Glutamatergic neuron (in vitro differentiated cells): ENCODE results near the gene SLC22A7. TPM values are rescaled to one million over a fixed set of nuclear protein-coding genes. Genes with fewer than 3 reads are reported as not detected.

ENCODE experiments used
- DNase-seq: peaks from one replicate; pipeline ENCODE4 v3.0.0; 2022
- H3K27ac Mint-ChIP-seq: one replicate; pipeline ENCODE4 v1.8.0; 2020; ENCODE audit warnings: mild to moderate bottlenecking, mixed read lengths, inconsistent platforms; ENCODE audit not compliant: unreplicated experiment
- H3K27me3 Mint-ChIP-seq: one replicate; pipeline ENCODE4 v1.8.0; 2020; ENCODE audit warnings: mild to moderate bottlenecking, moderate library complexity, mixed read lengths, inconsistent platforms; ENCODE audit not compliant: unreplicated experiment
- H3K36me3 Mint-ChIP-seq: one replicate; pipeline ENCODE4 v1.8.0; 2020; ENCODE audit warnings: mild to moderate bottlenecking, mixed read lengths, inconsistent platforms; ENCODE audit not compliant: unreplicated experiment
- H3K4me1 Mint-ChIP-seq: one replicate; pipeline ENCODE4 v1.8.0; 2020; ENCODE audit warnings: mild to moderate bottlenecking, low read depth, mixed read lengths, inconsistent platforms; ENCODE audit not compliant: unreplicated experiment
- H3K4me3 Mint-ChIP-seq: one replicate; pipeline ENCODE4 v1.8.0; 2020; ENCODE audit warnings: mild to moderate bottlenecking, mixed read lengths, inconsistent platforms; ENCODE audit not compliant: unreplicated experiment
- H3K9me3 Mint-ChIP-seq: one replicate; pipeline ENCODE4 v1.8.0; 2020; ENCODE audit warnings: mild to moderate bottlenecking, moderate library complexity, mixed read lengths, inconsistent platforms; ENCODE audit not compliant: unreplicated experiment
- total RNA-seq: library from RNA; stranded (reverse); fragmentation: NEBNext Ultra II Directional; extraction: Animal tissue kit (Norgen Biotek cat#: 25700); gene quantifications from one replicate; pipeline ENCODE4 v1.2.1, GENCODE V29; 2021; ENCODE audit not compliant: unreplicated experiment
- TF ChIP-seq, protein P1 (sequence below): fragments of 200-600 bp; sonication (generic); IDR thresholded peaks from one replicate; pipeline ENCODE4 v1.5.0; 2021; ENCODE audit not compliant: partially characterized antibody, unreplicated experiment

The SLC22A7 gene
- total RNA-seq, 1 donor from 2014 or later, result 0.34 TPM

DNA sequence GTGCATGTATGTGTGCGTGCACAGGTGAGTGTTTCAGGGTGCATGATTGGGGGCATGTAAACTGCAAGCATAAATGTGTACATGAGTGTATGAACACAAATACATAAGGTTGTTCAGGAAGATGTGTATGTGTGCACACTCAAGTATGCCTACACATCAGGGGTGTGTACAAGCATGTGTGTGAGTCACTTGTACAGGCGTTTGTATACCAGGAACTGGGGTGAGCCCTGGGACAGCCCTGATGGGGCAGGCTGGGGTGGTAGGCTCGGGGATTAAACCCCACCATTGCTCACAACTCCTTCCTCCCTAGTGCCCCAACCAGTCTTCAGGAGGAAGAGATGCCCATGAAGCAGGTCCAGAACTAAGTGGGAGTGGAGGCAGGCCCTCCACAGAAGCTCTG, 6.3 kb downstream of the SLC22A7 start:
- Mint-ChIP-seq H3K27ac (no peak overlapping the region), H3K4me1 (no peaks in the 10 kb centered on the region), H3K36me3 (no peaks in the 10 kb centered on the region), H3K4me3 (no peak overlapping the region), H3K27me3 (peaks cover 8% of the 10 kb centered on the region), H3K9me3 (peaks cover 4% of the 10 kb centered on the region)
- TF ChIP-seq, protein P1, sequence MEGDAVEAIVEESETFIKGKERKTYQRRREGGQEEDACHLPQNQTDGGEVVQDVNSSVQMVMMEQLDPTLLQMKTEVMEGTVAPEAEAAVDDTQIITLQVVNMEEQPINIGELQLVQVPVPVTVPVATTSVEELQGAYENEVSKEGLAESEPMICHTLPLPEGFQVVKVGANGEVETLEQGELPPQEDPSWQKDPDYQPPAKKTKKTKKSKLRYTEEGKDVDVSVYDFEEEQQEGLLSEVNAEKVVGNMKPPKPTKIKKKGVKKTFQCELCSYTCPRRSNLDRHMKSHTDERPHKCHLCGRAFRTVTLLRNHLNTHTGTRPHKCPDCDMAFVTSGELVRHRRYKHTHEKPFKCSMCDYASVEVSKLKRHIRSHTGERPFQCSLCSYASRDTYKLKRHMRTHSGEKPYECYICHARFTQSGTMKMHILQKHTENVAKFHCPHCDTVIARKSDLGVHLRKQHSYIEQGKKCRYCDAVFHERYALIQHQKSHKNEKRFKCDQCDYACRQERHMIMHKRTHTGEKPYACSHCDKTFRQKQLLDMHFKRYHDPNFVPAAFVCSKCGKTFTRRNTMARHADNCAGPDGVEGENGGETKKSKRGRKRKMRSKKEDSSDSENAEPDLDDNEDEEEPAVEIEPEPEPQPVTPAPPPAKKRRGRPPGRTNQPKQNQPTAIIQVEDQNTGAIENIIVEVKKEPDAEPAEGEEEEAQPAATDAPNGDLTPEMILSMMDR, result no peak
- DNase-seq, result no peak

DNA sequence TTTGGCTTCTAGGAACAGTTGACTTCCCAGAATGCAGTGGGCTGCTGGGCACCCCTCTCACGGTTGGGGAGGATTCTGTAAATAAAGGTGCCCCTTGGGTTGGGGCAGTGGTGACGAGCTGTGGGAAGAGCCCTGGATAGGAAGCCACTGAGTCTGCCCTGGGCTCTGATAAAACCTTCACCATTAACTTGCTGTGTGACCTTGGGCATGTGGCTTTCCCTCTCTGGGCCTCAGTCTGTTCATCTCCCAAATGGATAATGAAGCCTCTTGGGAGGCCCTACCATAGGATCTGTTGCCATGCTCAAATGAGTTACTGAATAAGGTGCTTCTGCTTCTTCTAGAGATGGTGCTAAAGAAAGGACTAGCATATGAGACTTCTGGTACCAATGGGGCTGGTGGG, 6.8 kb downstream of the SLC22A7 start:
- H3K4me1 Mint-ChIP-seq, result no peaks in the 10 kb centered on the region
- peaks cover 3% of the 10 kb centered on the region for H3K9me3 Mint-ChIP-seq
- peaks cover 7% of the 10 kb centered on the region for H3K27me3 Mint-ChIP-seq
- TF ChIP-seq, protein P1, result no peak
- no peak overlapping the region for H3K4me3 Mint-ChIP-seq
- DNase-seq, result no peak
- no peaks in the 10 kb centered on the region for H3K36me3 Mint-ChIP-seq
- H3K27ac Mint-ChIP-seq, result no peak overlapping the region

DNA sequence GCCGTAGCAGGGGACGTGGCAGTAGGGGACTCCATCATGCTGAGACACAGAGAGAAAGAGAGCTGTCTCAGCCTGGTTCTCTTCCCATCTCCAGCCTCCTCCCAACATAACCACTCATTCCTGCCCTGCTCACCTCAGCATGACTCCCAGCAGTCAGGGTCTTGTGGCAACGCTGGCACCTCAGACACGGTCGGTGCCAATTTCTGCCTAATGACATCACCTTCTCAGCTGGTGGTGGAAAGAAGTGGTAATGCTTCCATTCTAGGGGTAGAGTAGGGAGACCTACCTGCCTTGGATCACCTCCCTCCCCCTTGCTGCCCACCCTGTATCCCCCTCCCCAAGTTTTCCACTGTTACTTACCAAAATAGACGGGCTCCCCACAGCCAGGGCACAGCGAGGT, 8.0 kb downstream of the SLC22A7 start:
- H3K9me3 Mint-ChIP-seq, result no peaks in the 10 kb centered on the region
- DNase-seq, result no peak
- no peaks in the 10 kb centered on the region for H3K36me3 Mint-ChIP-seq
- H3K27me3 Mint-ChIP-seq, result peaks cover 3% of the 10 kb centered on the region
- H3K27ac Mint-ChIP-seq, result no peak overlapping the region
- no peak overlapping the region for H3K4me3 Mint-ChIP-seq
- no peaks in the 10 kb centered on the region for H3K4me1 Mint-ChIP-seq
- TF ChIP-seq, protein P1, result no peak

DNA sequence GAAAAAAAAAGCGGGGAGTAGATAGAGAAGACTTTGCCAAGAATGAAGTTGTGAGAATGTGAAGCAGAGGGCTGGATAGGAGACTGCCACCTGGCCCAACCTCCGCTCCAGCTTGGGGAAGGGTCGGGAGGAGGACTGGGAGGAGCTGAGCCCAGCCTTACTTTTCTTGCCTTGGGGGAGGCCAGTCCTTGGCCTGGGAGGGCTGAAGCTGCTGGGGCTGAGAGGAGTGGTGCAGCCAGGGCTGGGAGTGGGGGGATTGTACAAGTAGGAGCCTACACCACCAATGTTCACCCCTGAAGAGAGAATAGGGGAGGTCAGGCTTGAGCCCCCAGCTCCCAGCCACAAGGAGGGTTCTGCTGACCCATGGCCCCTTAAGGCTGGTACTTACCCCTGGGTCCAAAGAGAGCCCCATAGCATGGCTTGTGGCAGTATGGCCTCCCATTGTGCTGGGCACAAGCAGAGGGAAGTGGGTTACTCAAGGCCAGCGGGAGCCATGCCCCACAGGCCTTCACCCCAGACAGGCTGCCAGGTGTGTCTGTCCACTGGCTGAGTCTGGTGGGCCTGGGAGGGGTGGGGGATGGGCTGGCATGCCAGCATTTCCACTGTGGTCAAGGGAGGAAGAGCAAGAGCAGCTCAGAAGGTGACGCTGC, 9.5 kb downstream of the SLC22A7 start:
- no peak overlapping the region for H3K27ac Mint-ChIP-seq
- no peaks in the 10 kb centered on the region for H3K4me1 Mint-ChIP-seq
- peak overlapping the region; percentile 18 for H3K4me3 Mint-ChIP-seq

More for the DNA sequence above, 9.5 kb downstream of the SLC22A7 start:
- Mint-ChIP-seq H3K9me3 (no peaks in the 10 kb centered on the region), H3K27me3 (peaks cover 3% of the 10 kb centered on the region), H3K36me3 (no peaks in the 10 kb centered on the region)
- DNase-seq, result no peak
- TF ChIP-seq, protein P1, result no peak
